Measurements from ENCODE around the gene TUSC2. TPM values are rescaled to one million over a fixed set of nuclear protein-coding genes. Genes with fewer than 3 reads are reported as not detected.

The TUSC2 gene
- total RNA-seq, 1 donor from 2014 or later: 21.0 TPM

GRCh38 chr3:50339485-50340146 is 11.6 kb upstream of the TUSC2 start:
- intact Hi-C loops (cut with micrococcal nuclease): loop anchor here (2.0 to 5.0 kb wide), 3 partner anchors 228 to 1048 kb away; partner anchors contain the start of genes C3orf18, CISH, HEMK1 and MANF

GRCh38 chr3:50338965-50339364 is 10.9 kb upstream of the TUSC2 start:
- intact Hi-C loops (cut with micrococcal nuclease): loop anchor here (1.0 to 5.0 kb wide), 2 partner anchors 11 to 1048 kb away; partner anchors contain the start of genes CYB561D2, MANF and NPRL2

- intact Hi-C loops (cut with micrococcal nuclease): loop anchor here (1.0 to 5.0 kb wide), 6 partner anchors 9 to 1050 kb away; partner anchors contain the start of genes HYAL3, MANF, NAA80 and TMEM115
Measured at GRCh38 chr3:50337175-50337861, 9.3 kb upstream of the TUSC2 start.

- intact Hi-C loops (cut with micrococcal nuclease): loop anchor here (1.0 to 5.0 kb wide), 6 partner anchors 8 to 1051 kb away; partner anchors contain the start of genes HYAL3, MANF, NAA80 and TMEM115
Measured at GRCh38 chr3:50336452-50337174, 8.6 kb upstream of the TUSC2 start.

- intact Hi-C loops (cut with micrococcal nuclease): loop anchor here (5.0 kb wide), 1 partner anchor 1053 kb away; the partner anchor contains the start of gene MANF
Measured at GRCh38 chr3:50334339-50335075, 6.5 kb upstream of the TUSC2 start.

- intact Hi-C loops (cut with micrococcal nuclease): no loop called here
Measured at GRCh38 chr3:50333744-50334328, 5.8 kb upstream of the TUSC2 start.

- intact Hi-C loops (cut with micrococcal nuclease): no loop called here
Measured at GRCh38 chr3:50331364-50331907, 3.4 kb upstream of the TUSC2 start.

GRCh38 chr3:50330330-50330729 is 2.3 kb upstream of the TUSC2 start:
- intact Hi-C loops (cut with micrococcal nuclease): no loop called here

GRCh38 chr3:50327129-50327528 is 894 bp downstream of the TUSC2 start:
- intact Hi-C loops (cut with micrococcal nuclease): no loop called here

GRCh38 chr3:50326182-50326541 is 1.9 kb downstream of the TUSC2 start:
- intact Hi-C loops (cut with micrococcal nuclease): no loop called here

GRCh38 chr3:50325497-50326181 is 2.4 kb downstream of the TUSC2 start:
- intact Hi-C loops (cut with micrococcal nuclease): no loop called here

GRCh38 chr3:50325113-50325480 is 2.9 kb downstream of the TUSC2 start:
- intact Hi-C loops (cut with micrococcal nuclease): no loop called here

GRCh38 chr3:50324351-50325112 is 3.5 kb downstream of the TUSC2 start:
- intact Hi-C loops (cut with micrococcal nuclease): loop anchor here (1.0 kb wide), 1 partner anchor 50 kb away; no protein-coding TSS in a partner anchor

GRCh38 chr3:50323614-50324199 is 4.3 kb downstream of the TUSC2 start:
- intact Hi-C loops (cut with micrococcal nuclease): loop anchor here (1.0 kb wide), 1 partner anchor 49 kb away; no protein-coding TSS in a partner anchor

GRCh38 chr3:50323092-50323600 is 4.9 kb downstream of the TUSC2 start:
- intact Hi-C loops (cut with micrococcal nuclease): no loop called here

- intact Hi-C loops (cut with micrococcal nuclease): no loop called here
Measured at GRCh38 chr3:50322386-50323091, 5.5 kb downstream of the TUSC2 start, which contains the start of gene HYAL2. TSS of gene HYAL2 (minus strand) at chr3:50322745. CDS start at chr3:50320489, 2,256 bp downstream.

- intact Hi-C loops (cut with micrococcal nuclease): no loop called here
Measured at GRCh38 chr3:50322115-50322385, 6.0 kb downstream of the TUSC2 start.

Data from T-helper 2 cell treated with Interferon-gamma antibody and Interleukin-4, amounts not matched to agents 100 ng/mL and 5 ng/mL, for 36 hours (primary cell).